Lower leg skin (tissue), 3 donors: ENCODE measurements around the gene SPATA46.

ENCODE experiments used
- POLR2A ChIP-seq, 2 donors: fragments of 450-650 bp; IDR thresholded peaks; one replicate each; pipeline ENCODE4 v1.6.1; 2016 to 2017; ENCODE audit warnings: antibody characterized with exemption in 2 of 2, mild to moderate bottlenecking in 1 of 2, moderate library complexity in 1 of 2
- TF ChIP-seq, protein P1 (sequence below), 3 donors: fragments of 450-650 bp; IDR thresholded peaks; one replicate each; pipeline ENCODE4 v1.5.1; 2016; ENCODE audit warnings: antibody characterized with exemption in 3 of 3, mild to moderate bottlenecking in 3 of 3, moderate library complexity in 2 of 3

DNA sequence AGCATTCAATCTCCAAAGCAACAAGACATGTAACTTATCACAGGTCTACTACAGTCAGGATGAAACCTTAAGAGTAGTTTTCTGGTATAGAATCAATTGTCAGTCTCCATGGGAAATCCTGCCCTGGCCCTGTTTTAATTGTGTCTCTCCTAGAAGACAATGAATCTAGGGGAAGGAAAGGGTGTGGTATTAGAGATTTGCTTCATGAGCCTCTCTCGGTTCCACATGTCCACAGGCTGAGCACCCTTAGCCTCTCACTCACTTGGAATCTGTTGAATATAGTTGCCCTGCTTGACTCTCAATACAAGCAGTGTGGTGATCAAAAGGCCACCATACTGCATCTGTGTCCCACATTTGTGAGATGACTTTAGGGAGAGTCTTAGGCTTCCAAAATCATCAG is 17.7 kb downstream of the SPATA46 start:
- TF ChIP-seq, protein P1, sequence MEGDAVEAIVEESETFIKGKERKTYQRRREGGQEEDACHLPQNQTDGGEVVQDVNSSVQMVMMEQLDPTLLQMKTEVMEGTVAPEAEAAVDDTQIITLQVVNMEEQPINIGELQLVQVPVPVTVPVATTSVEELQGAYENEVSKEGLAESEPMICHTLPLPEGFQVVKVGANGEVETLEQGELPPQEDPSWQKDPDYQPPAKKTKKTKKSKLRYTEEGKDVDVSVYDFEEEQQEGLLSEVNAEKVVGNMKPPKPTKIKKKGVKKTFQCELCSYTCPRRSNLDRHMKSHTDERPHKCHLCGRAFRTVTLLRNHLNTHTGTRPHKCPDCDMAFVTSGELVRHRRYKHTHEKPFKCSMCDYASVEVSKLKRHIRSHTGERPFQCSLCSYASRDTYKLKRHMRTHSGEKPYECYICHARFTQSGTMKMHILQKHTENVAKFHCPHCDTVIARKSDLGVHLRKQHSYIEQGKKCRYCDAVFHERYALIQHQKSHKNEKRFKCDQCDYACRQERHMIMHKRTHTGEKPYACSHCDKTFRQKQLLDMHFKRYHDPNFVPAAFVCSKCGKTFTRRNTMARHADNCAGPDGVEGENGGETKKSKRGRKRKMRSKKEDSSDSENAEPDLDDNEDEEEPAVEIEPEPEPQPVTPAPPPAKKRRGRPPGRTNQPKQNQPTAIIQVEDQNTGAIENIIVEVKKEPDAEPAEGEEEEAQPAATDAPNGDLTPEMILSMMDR (IDR thresholded peaks at IDR 0.05): no peak
- no peak for TF ChIP-seq POLR2A (IDR thresholded peaks at IDR 0.05)
